ENCODE results near the gene RIIAD1.

- TF ChIP-seq CTCF (optimal IDR thresholded peaks at IDR 0.05 in 1 of 3, IDR thresholded peaks at IDR 0.05 in 1 of 3, conservative IDR thresholded peaks at IDR 0.05 in 1 of 3; ENCODE audit: extremely low read depth in 1 of 3, insufficient read depth in 2 of 3, low read length in 3 of 3) (no peak), EZH2 (IDR thresholded peaks at IDR 0.05; ENCODE audit: low read length) (no peak)
These were observed 4.9 kb upstream of the RIIAD1 start for GRCh38 chr1:151716405-151716762.

All from keratinocyte (primary cell).